HG02943 (cell line): ENCODE results near the gene FAM161B.
"Not testable (repeated sequence)": the region's sequence is repeated elsewhere in the genome, so short reads cannot be mapped to it uniquely, and the experiment has no call there.

Source experiments
- ATAC-seq: cut with Tn5 transposase; IDR thresholded peaks from one replicate; pipeline ENCODE4 v1.9.1; 2021; ENCODE audit warnings: mild to moderate bottlenecking, low read depth, moderate library complexity; ENCODE audit not compliant: unreplicated experiment

The FAM161B gene

DNA sequence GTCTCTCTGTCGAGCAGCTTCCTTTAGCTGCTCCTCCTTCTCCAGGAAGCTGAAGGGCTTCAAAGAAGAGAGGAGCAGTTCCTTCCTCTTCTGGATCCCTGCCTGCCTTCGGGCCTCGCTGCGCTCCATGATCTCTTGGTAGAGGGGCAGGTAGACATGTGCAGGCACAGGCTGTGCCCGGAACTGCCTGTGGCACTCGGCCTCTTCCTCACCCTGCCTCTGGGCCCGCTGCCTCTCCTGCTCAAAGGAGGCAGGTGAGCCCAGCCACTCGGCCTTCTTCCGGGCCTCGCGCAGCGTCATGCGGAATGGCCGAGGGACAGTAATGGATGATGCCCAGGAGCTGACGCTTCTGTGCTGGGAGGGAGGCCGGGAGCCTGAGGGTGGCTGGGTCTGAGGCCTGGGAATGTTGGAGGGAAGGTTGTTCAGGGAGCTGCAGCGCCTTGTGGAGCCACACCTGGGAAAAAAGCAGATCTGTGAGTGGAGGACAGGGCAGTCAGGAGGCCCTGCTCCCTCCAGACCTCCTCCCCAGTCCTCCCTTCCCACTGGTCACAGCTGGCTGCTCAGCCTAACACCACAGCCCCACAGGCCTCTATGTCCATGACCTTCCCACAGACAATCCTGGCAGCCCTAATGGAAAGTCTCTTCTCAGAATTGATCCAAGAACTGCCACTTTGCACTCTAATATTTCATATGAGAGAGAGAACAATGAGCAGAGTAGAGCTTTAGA is 5.3 kb downstream of the FAM161B start:
- no peak for ATAC-seq

DNA sequence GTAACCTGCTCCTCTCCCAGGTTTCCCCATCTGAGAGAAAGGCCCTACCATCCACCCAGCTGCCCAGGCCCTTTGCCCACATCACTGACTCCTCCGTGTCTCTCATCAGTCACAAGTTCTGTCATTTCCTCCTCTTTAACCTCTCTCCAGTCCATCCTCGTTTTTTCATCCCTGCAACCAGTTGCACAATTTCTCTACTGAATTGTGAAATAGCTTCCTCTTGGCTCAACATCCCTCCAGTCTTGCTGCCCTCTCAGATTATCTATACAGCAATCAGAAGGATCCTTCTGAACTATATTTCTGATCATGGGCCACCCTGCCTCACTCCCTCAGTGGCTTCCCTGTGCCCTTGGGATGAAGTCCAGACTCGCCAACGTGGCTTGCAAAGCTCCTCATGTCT is 6.8 kb downstream of the FAM161B start:
- no peak for ATAC-seq

DNA sequence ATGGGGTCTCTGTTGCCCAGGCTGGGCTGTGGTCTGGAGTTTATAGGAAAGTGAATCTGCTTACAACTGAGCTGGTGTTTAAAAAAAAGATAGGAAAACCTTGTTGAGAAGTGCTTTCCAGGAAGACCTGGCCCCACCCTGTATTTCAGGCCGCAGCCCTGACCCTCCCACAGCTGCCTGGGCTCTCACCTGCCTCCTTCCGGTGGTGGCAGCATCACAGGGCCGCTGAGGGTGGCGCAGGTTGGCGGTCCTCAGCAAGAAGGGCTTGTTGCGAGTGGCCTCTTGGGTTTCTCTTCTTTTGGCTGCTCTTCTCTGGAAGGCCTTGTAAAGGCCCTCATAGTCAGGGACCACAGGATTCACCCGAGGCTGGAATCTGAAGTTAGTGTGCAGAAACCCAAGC is 7.7 kb downstream of the FAM161B start:
- ATAC-seq: no peak

DNA sequence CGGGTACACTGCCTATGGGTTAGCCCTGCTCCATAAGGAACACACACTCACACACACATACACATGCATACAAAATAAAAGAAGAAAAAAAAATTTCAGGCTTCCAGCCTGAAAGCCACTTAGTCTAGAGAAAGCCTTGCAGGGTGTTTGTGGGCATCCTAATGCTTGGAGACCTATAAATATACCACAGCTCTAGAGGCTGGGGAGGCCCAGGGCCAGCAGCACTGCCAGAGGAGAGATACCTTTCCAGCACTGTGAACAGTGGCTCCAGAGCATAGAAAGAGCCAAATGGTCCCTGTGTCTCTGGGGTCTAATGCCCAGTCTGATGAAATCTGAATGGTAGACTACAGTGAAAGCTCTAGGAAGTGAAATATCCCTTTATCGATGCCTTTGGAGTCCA is 12.9 kb downstream of the FAM161B start:
- ATAC-seq: no peak

DNA sequence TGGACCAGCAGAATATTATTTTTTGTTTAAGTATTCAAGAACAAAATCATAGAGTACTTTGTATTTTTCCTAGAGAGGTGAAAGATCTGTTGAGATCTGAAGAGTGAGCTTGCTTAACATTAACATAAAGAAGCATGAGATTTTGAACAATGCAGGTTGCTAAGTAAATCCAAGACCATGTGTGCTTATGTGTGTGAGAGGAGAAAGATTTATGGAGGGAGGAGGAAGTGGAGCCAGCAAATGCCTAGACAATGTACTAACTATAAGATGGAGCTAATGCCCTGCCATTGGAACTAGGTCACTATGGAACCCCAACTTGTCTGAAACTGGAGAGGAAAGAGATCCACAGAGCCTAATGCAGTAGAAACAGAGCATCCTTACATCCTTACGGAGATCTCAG is 13.3 kb downstream of the FAM161B start:
- no peak for ATAC-seq

DNA sequence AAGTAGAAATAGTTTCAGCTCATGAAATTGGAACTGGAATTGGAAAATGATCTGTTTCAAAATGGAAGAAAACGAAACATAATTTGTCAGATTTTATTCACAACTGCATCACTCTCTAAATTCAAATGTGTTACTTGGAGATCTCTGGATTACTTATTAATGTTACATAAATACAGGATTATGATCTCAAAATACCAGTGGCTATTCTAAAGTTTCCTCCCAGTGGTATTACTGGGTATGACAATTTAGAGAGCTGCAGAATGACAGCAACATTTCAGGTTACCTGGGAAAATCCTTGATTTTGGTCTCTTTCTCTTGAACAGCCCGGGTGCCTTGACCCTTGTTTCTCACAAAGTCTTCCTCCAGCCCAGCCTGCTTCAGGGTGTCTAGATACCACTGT is 14.2 kb downstream of the FAM161B start:
- ATAC-seq: no peak

DNA sequence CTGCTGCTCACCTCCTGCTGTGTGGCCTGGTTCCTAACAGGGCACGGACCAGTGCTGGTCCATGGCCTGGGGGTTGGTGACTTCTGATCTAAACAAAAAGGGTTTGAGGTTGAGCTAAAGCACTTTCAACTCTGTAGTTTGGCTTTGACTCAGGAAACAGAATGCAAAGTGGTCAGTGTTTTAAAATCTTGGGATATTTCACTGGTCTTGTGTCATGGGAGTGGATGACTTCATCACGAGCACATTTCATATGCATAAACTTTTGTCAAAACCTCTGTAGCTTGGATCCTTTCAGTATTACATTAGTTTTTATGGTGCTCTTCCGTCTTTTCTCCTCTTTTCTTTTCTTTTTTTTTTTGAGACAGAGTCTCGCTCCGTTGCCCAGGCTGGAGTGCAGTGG is 25.6 kb downstream of the FAM161B start:
- ATAC-seq: no peak

DNA sequence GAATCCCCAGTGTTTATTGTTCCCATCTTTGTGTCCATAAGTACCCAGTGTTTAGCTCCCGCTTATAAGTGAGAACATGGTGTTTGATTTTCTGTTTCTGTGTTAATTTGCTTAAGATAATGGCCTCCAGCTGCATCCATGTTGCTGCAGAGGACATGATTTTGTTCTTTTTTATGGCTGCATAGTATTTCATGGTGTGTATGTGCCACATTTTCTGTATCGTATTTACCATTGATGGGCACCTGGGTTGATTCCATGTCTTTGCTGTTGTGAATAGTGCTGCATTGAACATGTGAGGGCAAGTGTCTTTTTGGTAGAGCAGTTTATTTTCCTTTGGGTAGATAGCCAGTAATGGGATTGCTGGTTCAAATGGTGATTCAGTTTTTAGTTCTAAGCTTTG is 30.4 kb downstream of the FAM161B start:
- not testable (repeated sequence) for ATAC-seq

DNA sequence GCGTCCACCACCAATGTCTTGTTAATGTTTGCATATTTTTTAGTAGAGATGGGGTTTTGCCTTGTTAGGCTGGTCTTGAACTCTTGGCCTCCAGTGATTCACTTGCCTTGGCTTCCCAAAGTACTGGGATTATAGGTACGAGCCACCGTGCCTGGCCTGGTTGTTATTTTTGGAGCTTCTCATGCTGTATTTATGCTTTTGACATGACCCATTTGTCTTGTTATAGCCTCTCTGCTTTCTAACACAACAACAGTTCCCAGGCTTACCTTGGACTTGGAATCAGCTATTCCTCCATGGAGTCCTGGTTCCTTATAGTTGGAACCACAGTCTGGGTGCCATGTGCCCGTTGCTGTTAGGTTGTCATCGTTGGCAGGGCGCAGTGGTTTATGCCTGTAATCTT is 33.6 kb downstream of the FAM161B start:
- no peak for ATAC-seq

DNA sequence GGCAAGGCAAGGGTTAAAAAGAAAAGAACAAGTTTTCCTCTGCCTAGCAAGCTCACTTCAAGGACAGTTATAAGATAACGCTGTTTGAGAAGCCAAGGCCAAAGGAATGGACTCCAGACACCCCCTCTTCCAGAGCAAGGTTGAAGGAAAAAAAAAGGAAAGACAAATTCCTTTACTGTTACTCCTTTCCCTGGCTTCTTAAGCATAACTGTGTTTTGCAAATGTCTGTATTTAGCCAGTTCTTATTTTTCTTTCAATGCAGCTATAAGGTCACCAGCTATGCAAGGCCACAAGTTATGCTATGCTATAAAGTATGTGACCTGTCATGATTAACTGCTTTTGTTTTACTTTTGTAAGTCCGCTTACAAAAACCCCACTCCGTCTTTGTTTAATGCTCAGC is 36.6 kb downstream of the FAM161B start:
- no peak for ATAC-seq

DNA sequence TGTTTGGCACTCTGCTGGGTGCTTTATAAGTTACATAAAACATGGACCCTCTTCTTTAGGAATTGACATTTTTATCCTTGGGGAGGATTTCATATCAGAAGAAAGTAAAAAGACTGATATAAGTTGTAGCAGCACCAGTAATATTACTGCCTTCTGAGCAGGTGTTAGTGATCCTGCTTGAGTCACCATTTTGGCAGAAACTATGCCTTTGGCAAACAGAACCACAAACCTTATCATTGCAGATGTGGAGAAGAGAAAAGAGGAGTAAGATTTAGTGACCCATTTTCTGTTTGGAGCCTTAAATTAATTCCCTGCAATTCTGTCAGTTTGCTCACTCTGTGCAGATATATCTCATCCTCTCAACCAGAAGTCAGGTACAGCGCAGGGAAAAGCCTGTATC is 40.2 kb downstream of the FAM161B start:
- no peak for ATAC-seq

DNA sequence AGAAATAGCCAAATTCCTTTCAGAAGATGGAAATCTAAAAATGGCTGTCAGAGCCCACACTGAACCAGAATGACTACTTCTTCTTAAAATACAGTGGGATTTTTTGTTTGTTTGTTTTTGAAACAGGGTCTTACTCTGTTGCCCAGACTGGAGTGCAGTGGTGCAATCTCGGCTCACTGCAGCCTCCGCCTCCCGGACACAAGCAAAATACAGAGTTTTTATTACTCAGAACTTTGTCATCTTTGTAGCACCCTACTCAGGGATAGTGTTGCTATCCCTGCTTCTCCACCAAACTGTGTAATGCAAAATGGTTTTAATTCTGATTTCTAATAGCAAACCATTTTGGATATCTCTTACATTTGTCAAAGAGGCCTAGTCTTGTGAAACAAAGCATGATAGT is 46.9 kb downstream of the FAM161B start:
- no peak for ATAC-seq

DNA sequence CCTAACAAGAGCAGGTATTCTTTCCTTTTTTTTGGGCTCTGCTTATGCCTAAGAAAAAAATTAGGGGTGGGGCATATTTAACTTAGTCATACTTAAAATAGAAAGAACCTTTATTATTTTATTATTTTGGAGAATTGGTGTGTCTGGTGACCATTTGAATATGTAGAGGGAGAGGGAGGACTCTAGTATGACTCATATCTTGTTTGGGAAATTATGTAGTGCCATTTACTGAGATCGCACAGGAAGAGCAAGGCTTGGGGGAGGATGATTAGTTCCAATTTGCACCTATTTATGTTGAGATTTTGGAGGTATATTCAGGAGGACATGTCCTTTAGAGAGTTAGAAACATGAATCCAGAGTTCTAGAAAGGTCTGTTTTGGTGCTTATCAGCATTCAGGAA is 53.4 kb downstream of the FAM161B start:
- no peak for ATAC-seq

DNA sequence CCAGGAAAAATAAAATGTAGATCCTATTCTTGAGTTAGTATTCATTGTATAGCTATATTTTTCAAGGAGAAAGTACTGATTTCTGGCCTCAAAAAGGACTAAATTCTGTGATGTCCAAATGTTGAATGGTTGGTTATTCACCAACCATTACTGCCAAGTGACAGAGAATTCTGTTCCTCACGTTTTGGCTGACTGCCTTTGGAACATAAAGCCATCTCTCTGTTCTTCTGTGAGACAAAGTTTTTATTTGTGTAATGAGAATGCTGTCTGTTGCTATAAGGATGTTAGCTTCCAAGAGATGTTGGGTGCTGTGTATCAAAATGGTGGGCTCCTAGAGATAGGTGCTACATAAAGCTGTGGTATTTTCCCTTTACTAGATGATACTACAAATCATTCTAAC is 54.0 kb downstream of the FAM161B start:
- ATAC-seq: no peak

DNA sequence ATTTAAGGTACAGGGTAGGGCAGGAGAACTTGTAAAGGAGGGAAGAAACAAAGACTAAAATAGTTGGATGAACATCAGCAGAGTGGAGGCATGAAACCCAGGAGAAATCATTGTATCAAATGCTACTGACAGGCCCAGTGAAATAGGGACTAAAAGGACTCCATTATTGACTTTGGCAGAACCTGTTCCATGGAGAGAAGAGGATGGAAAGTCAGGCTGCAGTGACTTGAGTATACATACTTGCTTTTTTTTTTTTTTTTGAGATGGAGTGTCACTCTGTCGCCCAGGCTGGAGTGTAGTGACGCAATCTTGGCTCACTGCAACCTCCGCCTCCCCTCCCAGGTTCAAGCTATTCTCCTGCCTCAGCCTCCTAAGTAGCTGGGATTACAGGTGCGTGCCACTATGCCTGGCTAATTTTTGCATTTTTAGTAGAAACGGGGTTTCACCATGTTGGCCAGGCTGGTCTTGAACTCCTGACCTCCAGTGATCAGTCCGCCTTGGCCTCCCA is 55.7 kb downstream of the FAM161B start:
- ATAC-seq: not testable (repeated sequence)

DNA sequence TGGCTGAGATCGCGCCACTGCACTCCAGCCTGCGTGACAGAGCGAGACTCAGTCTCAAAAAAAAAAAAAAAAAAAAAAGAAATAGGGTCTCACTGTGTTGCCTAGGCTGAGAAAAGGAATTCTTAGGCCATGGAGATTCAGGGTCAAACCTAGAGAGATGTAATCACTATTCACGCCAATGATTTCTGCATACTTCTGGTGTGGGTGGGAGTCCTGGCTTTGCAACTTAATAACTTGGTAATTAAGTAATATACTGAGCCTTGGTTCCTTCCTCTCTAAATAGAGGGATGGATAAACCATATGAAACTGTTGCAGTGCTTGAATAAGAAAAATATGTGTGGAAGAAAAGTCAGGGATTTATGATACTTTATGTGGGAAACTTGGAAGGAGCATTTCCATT is 60.5 kb downstream of the FAM161B start:
- ATAC-seq: no peak

DNA sequence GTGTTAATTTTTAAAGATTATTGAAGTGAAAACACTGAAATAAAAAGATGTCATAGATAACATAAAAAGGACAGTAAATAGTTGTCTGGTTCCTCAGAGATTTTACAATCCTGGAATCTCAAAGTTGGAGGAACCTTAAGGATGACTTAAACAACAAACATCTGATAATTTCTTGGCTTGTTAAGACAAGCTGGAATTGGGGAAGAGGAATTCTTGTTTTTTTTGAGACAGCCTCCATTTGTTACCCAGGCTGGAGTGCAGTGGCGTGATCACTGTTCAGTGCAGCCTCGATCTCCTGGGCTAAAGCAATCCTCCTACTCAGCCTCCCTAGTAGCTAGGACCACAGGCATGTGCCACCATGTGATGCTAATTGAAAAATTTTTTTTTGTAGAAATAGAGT is 60.9 kb downstream of the FAM161B start:
- no peak for ATAC-seq

DNA sequence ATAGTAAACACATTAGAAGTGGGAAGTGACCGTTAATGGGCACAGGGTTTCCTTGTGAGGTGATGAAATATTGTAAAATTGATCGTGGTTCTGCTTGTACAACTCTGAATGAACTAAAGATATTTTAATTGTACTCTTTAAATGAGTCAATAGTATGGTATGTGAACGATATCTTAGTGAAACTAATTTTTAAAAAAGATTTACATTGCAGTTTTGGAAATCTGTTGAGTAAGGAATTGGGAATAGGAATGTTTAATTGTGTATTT is 61.5 kb downstream of the FAM161B start:
- ATAC-seq: no peak

DNA sequence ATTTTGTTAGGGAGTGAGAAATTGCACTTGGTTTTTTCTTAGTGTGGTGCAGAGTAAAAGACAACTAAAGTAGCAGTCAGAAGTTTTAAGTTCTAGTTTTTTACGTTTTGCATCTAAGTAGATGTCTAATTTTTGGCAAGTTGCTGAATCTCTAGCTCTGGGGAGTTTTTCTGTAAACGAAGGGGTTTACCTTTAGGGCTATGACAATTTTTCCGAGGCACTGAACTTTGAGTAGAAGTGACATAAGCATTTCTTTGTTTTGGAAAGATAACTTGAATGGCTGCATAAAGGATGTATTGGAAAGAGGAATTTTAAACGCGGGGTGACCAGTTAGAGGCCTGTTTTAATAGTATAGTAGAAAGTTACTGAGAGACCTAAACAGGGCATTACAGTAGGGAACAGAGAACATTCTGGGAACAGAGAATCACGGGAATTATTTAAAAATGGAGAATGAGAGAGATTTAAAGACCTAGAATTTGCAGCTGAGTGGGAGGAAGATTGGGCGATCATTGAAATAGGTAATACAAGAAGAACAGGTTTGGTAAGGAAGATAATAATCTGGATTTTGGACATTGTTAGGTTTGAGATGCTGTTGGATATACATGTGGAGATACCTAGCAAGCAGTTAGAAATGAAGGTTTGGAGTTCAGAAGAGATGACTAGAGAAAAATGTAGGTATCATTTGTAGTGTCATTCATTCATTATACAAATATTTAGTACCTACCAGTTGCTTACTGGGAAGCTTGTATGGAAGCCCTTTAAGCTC is 62.0 kb downstream of the FAM161B start:
- ATAC-seq: no peak

DNA sequence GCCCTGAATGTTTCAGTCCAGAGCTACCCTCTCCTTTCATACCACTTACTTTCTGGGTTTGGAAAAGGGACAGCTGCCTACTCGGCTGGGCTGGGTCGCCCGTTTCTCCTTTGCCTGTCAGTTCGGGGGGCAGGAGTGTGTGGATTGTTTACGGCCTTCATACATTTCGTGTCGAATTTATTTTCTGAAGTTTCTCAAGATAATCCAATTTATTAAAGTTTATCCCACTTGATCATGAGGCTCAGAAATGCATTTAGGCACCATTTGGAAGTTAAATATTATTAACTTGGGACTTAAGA is 62.6 kb downstream of the FAM161B start:
- ATAC-seq: no peak

DNA sequence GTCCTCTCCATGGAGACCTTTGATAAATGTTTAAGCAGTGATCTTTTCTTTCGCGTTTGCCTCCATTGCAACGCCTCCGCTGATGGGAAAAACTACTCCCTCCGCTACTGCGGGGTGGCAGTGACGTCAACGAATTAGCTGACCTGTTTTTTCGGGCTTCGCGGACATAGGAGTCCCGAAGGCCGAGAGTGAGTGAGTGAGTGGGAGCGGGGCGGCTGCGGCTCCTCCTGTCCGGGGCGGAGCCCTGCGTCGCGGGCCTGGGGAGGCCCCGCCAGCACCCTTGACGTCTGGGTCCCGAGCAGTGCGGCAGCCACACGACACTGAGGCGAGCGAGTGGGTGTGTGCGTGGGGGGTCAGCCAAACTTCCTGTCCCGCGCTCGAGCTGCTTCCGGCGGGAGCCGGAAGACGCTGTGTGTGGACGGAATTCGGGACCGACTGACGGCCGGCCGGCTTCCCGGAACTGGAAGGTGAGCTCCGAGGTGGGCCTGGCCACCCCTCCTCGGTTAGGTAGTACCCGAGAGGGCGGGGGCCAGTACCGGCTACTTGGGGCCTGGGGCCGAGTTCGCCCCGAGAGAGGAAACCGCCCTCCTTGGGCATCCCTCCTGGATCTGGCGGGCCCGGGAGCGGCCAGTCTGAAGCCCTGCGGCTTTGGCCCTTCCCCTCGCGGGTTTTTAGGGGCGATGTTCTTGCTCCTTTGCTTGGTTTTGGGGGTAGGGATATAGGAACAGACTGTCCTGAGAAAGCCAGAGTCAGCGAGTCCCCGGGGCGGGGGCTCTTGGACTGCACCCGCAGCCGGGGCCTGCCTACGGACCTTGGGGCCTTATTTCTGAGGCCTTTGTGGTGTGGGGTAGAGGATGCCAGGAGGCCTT is 63.2 kb downstream of the FAM161B start, which contains the start of gene ZNF410:
Gene ZNF410, plus strand, starts transcription at position 411 of the 869 bp plus-strand sequence. CDS start 5,317 bp downstream, outside the sequence.
- ATAC-seq: peak; percentile 92
